RCC 7860 (cell line): ENCODE measurements around the gene WNT6.
"Not testable (repeated sequence)": the region's sequence is repeated elsewhere in the genome, so short reads cannot be mapped to it uniquely, and the experiment has no call there.

Experiments used
- DNase-seq: peaks from one replicate; pipeline ENCODE4 v3.0.0-alpha.2; 2015; ENCODE audit warnings: low spot score
- FAIRE-seq: peaks from 2 replicates; lab custom pipeline; 2012; peaks lifted over from hg19 to GRCh38; lab: Jason Lieb, UNC

WNT6 gene

GRCh38 chr2:218830526-218831306, 28.9 kb upstream of the WNT6 start:
- DNase-seq (no peak), FAIRE-seq (no peak)

GRCh38 chr2:218831378-218831990, 28.1 kb upstream of the WNT6 start, which contains the start of gene PRKAG3:
Gene PRKAG3, minus strand, starts transcription at chr2:218831803.
- FAIRE-seq (no peak), DNase-seq (no peak)

GRCh38 chr2:218832081-218832480, 27.5 kb upstream of the WNT6 start:
- no peak for FAIRE-seq
- no peak for DNase-seq

- peak; percentile 56 for DNase-seq
Measured at GRCh38 chr2:218832520-218832919, 27.1 kb upstream of the WNT6 start.

GRCh38 chr2:218833023-218833609, 26.5 kb upstream of the WNT6 start:
- DNase-seq (no peak), FAIRE-seq (no peak)

More at GRCh38 chr2:218832520-218832919, 27.1 kb upstream of the WNT6 start:
- FAIRE-seq: peak; percentile 28

GRCh38 chr2:218834685-218835084, 24.9 kb upstream of the WNT6 start:
- DNase-seq (no peak), FAIRE-seq (no peak)

- no peak for DNase-seq
- FAIRE-seq: no peak
Measured at GRCh38 chr2:218837495-218837894, 22.1 kb upstream of the WNT6 start.

- no peak for DNase-seq
- no peak for FAIRE-seq
Measured at GRCh38 chr2:218839430-218839829, 20.2 kb upstream of the WNT6 start.

GRCh38 chr2:218839888-218840287, 19.7 kb upstream of the WNT6 start:
- no peak for FAIRE-seq

GRCh38 chr2:218844334-218844733, 15.3 kb upstream of the WNT6 start:
- DNase-seq, FAIRE-seq: not testable (repeated sequence)

More at GRCh38 chr2:218839888-218840287, 19.7 kb upstream of the WNT6 start:
- no peak for DNase-seq

GRCh38 chr2:218846963-218847362, 12.6 kb upstream of the WNT6 start:
- FAIRE-seq, DNase-seq: not testable (repeated sequence)

- DNase-seq: peak; percentile 80
- peak; percentile 70 for FAIRE-seq
Measured at GRCh38 chr2:218849721-218850120, 9.9 kb upstream of the WNT6 start.

GRCh38 chr2:218850796-218851195, 8.8 kb upstream of the WNT6 start:
- DNase-seq (no peak), FAIRE-seq (no peak)

- FAIRE-seq (no peak), DNase-seq (no peak)
Measured at GRCh38 chr2:218851286-218851685, 8.3 kb upstream of the WNT6 start.

GRCh38 chr2:218852911-218853667, 6.5 kb upstream of the WNT6 start:
- FAIRE-seq: no peak
- peak; percentile 46 for DNase-seq

GRCh38 chr2:218853766-218854165, 5.8 kb upstream of the WNT6 start:
- FAIRE-seq: peak; percentile 86
- DNase-seq: peak; percentile 85

GRCh38 chr2:218854860-218855259, 4.7 kb upstream of the WNT6 start:
- DNase-seq: no peak
- FAIRE-seq: no peak

- no peak for FAIRE-seq
- no peak for DNase-seq
Measured at GRCh38 chr2:218855305-218856166, 4.1 kb upstream of the WNT6 start.

- DNase-seq: no peak
- no peak for FAIRE-seq
Measured at GRCh38 chr2:218856167-218856895, 3.3 kb upstream of the WNT6 start.

GRCh38 chr2:218856896-218857243, 2.7 kb upstream of the WNT6 start:
- DNase-seq (no peak), FAIRE-seq (no peak)
